ENCODE results near the gene WNT7A. TPM values are rescaled to one million over a fixed set of nuclear protein-coding genes. Genes with fewer than 3 reads are reported as not detected.

WNT7A gene
- total and polyA plus RNA-seq, 4 experiments from 2014 or later, result 8.3 to 19.3 (median 13.5) TPM

DNA sequence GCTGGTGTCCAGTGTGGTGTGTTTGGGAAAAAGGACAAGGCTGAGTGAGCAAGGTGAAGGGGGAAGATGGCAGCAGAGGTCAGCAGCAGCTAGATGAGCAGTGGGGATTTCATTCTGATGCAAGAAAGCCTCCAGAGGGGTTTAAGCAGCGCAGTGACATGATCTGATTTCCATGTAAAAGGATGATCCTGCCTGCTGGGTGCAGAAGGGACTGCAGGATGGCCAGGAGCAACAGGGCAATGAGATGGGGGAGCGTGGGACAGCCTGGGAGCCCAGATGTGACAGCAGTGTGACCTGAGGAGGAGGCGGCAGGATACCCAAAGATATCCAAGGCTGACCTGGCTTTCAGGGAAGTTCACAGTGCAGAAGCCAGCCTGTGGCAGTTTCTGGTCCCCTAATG is 6.1 kb downstream of the WNT7A start:
- Mint-ChIP-seq H3K9me3 (peaks cover 0 to 7% (median 3%) of the 10 kb centered on the region in 8 donors), H3K27me3 (peaks cover 1% of the 10 kb centered on the region in 2 donors), H3K27ac (peak overlapping the region in 4 of 7 donors; percentile 24 to 71 (median 46)), H3K4me3 (no peak overlapping the region), H3K4me1 (peaks cover 19 to 63% (median 35%) of the 10 kb centered on the region in 4 donors), H3K36me3 (peaks cover 48 to 51% of the 10 kb centered on the region in 2 donors)
- Histone ChIP-seq H3K27me3 (ENCODE audit: insufficient read depth, low read length) (no peaks in the 10 kb centered on the region), H3K4me1 (ENCODE audit: insufficient read depth, low read length) (peaks cover 16% of the 10 kb centered on the region), H3K4me3 (ENCODE audit: low read length in 2 of 2) (no peak overlapping the region), H3K27ac (ENCODE audit: low read depth, low read length) (no peak overlapping the region), H3K36me3 (ENCODE audit: insufficient read depth, low read length) (no peaks in the 10 kb centered on the region), H3K9me3 (ENCODE audit: control insufficient read depth in 1 of 2, low read length in 2 of 2) (no peaks in the 10 kb centered on the region)
- POLR2A ChIA-PET (ENCODE audit: partially characterized antibody), result no interaction called here
- intact Hi-C loops (cut with micrococcal nuclease), result no loop called here
- CTCF ChIA-PET (ENCODE audit: partially characterized antibody), result interaction anchor here (1.0 to 1.2 kb wide), 2 partner anchors 11 to 47 kb away, joined by 3 read pairs; no protein-coding TSS in a partner anchor
- no peak for DNase-seq

DNA sequence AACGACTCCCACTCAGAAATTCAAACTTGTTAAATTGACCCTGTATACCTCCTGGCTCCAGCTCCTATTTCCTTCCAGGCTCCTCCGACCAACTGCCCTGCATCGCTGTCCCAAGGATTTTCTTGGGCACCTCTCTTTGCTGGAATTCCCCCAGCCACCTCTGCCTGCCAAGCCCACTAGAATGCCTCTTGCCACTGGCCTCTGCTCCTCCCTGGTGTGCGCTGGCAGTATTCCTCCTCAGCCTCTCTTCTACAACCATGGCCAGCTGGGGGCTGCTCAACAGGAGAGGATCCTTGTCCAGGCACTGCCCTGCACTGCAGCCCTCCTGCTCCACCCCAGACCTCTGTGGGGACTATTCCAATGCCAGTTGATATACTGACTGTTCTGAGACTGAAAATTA is 7.4 kb downstream of the WNT7A start:
- CTCF ChIA-PET (ENCODE audit: partially characterized antibody), result interaction anchor here (2.6 kb wide), 1 partner anchor 8 kb away, joined by 16 read pairs; the partner anchor contains the start of gene WNT7A
- intact Hi-C loops (cut with micrococcal nuclease), result no loop called here
- POLR2A ChIA-PET (ENCODE audit: partially characterized antibody), result no interaction called here
- Mint-ChIP-seq H3K36me3 (peaks cover 50 to 55% of the 10 kb centered on the region in 2 donors), H3K27ac (peak overlapping the region; percentile 16 to 86 (median 59)), H3K9me3 (peaks cover 0 to 7% (median 3%) of the 10 kb centered on the region in 8 donors), H3K27me3 (peaks cover 0 to 1% of the 10 kb centered on the region in 2 donors), H3K4me1 (peaks cover 25 to 65% (median 40%) of the 10 kb centered on the region in 4 donors), H3K4me3 (peak overlapping the region in 1 of 8 donors; percentile 27)
- no peaks in the 10 kb centered on the region for H3K9me3 ChIP-seq (ENCODE audit: control insufficient read depth in 1 of 2, low read length in 2 of 2)
- H3K4me1 ChIP-seq (ENCODE audit: insufficient read depth, low read length), result peaks cover 26% of the 10 kb centered on the region
- no peak overlapping the region for H3K27ac ChIP-seq (ENCODE audit: low read depth, low read length)
- no peaks in the 10 kb centered on the region for H3K36me3 ChIP-seq (ENCODE audit: insufficient read depth, low read length)
- H3K27me3 ChIP-seq (ENCODE audit: insufficient read depth, low read length), result no peaks in the 10 kb centered on the region
- no peak overlapping the region for H3K4me3 ChIP-seq (ENCODE audit: low read length in 2 of 2)
- DNase-seq, result no peak

DNA sequence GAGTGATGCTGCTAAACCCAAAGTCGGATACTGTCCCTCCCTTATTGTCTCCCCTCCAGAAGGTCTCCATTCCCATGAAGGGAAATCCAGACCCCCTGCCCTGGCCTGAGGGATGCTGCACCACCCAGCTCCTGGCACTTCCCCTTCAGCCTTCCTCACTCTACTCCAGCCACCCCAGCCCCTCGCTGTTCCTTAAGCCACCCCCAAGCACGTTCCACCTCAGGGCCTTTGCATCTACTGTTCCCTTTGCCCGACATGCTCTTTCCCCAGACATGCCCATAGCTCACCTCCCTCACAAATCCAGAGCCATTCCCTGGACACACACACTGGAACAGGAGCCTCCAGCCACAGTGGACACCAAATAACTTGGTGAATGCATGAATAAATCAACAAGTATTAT is 8.1 kb downstream of the WNT7A start:
- Histone ChIP-seq H3K27ac (ENCODE audit: low read depth, low read length) (no peak overlapping the region), H3K9me3 (ENCODE audit: control insufficient read depth in 1 of 2, low read length in 2 of 2) (no peaks in the 10 kb centered on the region), H3K36me3 (ENCODE audit: insufficient read depth, low read length) (no peaks in the 10 kb centered on the region), H3K27me3 (ENCODE audit: insufficient read depth, low read length) (no peaks in the 10 kb centered on the region), H3K4me1 (ENCODE audit: insufficient read depth, low read length) (peaks cover 32% of the 10 kb centered on the region), H3K4me3 (ENCODE audit: low read length in 2 of 2) (no peak overlapping the region)
- H3K36me3 Mint-ChIP-seq, result peaks cover 50 to 59% of the 10 kb centered on the region in 2 donors
- peaks cover 0 to 7% (median 3%) of the 10 kb centered on the region in 8 donors for H3K9me3 Mint-ChIP-seq
- no peak for DNase-seq
- peak overlapping the region; percentile 68 to 92 (median 83) for H3K27ac Mint-ChIP-seq
- peak overlapping the region in 3 of 8 donors; percentile 4 to 22 (median 18) for H3K4me3 Mint-ChIP-seq
- CTCF ChIA-PET (ENCODE audit: partially characterized antibody), result interaction anchor here (0.7 to 2.6 kb wide), 6 partner anchors 8 to 526 kb away, joined by 3 to 16 read pairs (median 3); partner anchors contain the start of gene WNT7A
- POLR2A ChIA-PET (ENCODE audit: partially characterized antibody), result interaction anchor here (2.2 kb wide), 1 partner anchor 8 kb away, joined by 11 read pairs; the partner anchor contains the start of gene WNT7A
- intact Hi-C loops (cut with micrococcal nuclease), result no loop called here
- peaks cover 30 to 65% (median 42%) of the 10 kb centered on the region in 4 donors for H3K4me1 Mint-ChIP-seq
- peaks cover 0 to 1% of the 10 kb centered on the region in 2 donors for H3K27me3 Mint-ChIP-seq

DNA sequence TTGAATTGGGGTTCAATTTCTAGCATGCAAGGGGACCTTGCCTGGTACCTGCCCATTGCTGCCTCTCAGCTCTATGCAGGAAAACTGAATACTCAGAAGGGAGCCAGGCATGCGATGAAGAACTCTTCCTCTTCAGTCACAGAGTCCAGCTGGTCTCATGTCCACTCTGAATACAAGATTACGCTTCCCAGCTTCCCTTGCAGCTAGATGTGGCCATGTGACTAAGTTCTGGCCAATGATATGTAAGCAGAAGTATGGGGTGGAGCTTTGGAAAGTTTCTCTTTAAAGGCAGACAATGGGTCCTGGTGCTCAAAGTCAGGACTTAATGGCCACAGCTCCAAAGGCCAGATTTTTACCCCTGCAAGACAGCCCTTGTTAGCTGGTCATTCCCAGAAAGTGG is 9.0 kb downstream of the WNT7A start:
- H3K9me3 Mint-ChIP-seq, result peaks cover 0 to 8% (median 3%) of the 10 kb centered on the region in 8 donors
- peak overlapping the region in 6 of 7 donors; percentile 31 to 100 (median 84) for H3K27ac Mint-ChIP-seq

DNA sequence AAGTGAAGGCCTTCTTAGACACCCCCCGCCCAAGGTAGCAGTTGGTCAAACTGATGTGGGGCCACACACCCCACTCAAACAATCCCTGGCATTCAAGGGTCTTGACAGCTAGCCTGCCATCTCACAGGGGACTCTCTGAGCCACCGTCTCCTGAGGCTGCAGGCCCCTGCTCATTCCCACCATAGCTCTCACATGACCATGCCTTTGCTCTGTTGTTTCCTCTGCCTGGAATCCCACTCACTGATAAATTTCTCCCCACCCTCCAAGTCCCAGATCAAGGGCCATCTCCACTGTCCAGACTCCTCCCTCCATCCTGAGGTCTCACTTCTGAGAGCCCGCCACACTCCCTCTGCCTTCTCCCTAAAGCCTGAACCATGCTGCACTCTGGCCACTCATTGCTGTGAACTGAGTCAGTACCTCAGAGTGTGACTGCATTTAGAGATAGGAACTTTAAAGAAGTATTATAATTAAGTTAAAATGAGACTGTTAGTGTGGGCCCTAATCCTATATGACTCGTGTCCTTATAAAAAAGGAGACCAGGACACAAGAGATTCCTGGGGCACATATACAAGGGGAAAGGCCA is 10.0 kb downstream of the WNT7A start:
- H3K4me1 Mint-ChIP-seq, result peaks cover 42 to 72% (median 50%) of the 10 kb centered on the region in 4 donors
- ChIA-PET CTCF (ENCODE audit: partially characterized antibody) (interaction anchor here (1.2 to 2.6 kb wide), 2 partner anchors 10 to 26 kb away, joined by 3 to 16 read pairs; partner anchors contain the start of gene WNT7A), POLR2A (ENCODE audit: partially characterized antibody) (interaction anchor here (0.9 to 2.2 kb wide), 2 partner anchors 10 to 12 kb away, joined by 3 to 11 read pairs; partner anchors contain the start of gene WNT7A)
- H3K36me3 Mint-ChIP-seq, result peaks cover 39 to 58% of the 10 kb centered on the region in 2 donors
- Histone ChIP-seq H3K27ac (ENCODE audit: low read depth, low read length) (no peak overlapping the region), H3K36me3 (ENCODE audit: insufficient read depth, low read length) (no peaks in the 10 kb centered on the region), H3K4me3 (ENCODE audit: low read length in 2 of 2) (no peak overlapping the region), H3K27me3 (ENCODE audit: insufficient read depth, low read length) (no peaks in the 10 kb centered on the region), H3K9me3 (ENCODE audit: control insufficient read depth in 1 of 2, low read length in 2 of 2) (no peaks in the 10 kb centered on the region), H3K4me1 (ENCODE audit: insufficient read depth, low read length) (peaks cover 52% of the 10 kb centered on the region)
- H3K27me3 Mint-ChIP-seq, result no peaks in the 10 kb centered on the region
- peak overlapping the region; percentile 80 to 100 (median 92) for H3K27ac Mint-ChIP-seq
- peaks cover 0 to 8% (median 3%) of the 10 kb centered on the region in 8 donors for H3K9me3 Mint-ChIP-seq
- H3K4me3 Mint-ChIP-seq, result peak overlapping the region in 6 of 8 donors; percentile 21 to 72 (median 36)
- no peak for DNase-seq
- intact Hi-C loops (cut with micrococcal nuclease), result no loop called here

More for the DNA sequence above, 9.0 kb downstream of the WNT7A start:
- DNase-seq, result no peak
- Histone ChIP-seq H3K27ac (ENCODE audit: low read depth, low read length) (no peak overlapping the region), H3K4me1 (ENCODE audit: insufficient read depth, low read length) (peaks cover 41% of the 10 kb centered on the region), H3K9me3 (ENCODE audit: control insufficient read depth in 1 of 2, low read length in 2 of 2) (no peaks in the 10 kb centered on the region), H3K4me3 (ENCODE audit: low read length in 2 of 2) (no peak overlapping the region), H3K27me3 (ENCODE audit: insufficient read depth, low read length) (no peaks in the 10 kb centered on the region), H3K36me3 (ENCODE audit: insufficient read depth, low read length) (no peaks in the 10 kb centered on the region)
- H3K27me3 Mint-ChIP-seq, result peaks cover 0 to under 1% of the 10 kb centered on the region in 2 donors
- POLR2A ChIA-PET (ENCODE audit: partially characterized antibody), result interaction anchor here (0.7 to 2.2 kb wide), 3 partner anchors 9 to 20 kb away, joined by 3 to 11 read pairs (median 3); partner anchors contain the start of gene WNT7A
- peaks cover 37 to 65% (median 45%) of the 10 kb centered on the region in 4 donors for H3K4me1 Mint-ChIP-seq
- CTCF ChIA-PET (ENCODE audit: partially characterized antibody), result interaction anchor here (0.7 to 2.6 kb wide), 9 partner anchors 9 to 525 kb away, joined by 3 to 16 read pairs (median 3); partner anchors contain the start of gene WNT7A
- intact Hi-C loops (cut with micrococcal nuclease), result no loop called here
- H3K4me3 Mint-ChIP-seq, result no peak overlapping the region
- peaks cover 48 to 62% of the 10 kb centered on the region in 2 donors for H3K36me3 Mint-ChIP-seq

DNA sequence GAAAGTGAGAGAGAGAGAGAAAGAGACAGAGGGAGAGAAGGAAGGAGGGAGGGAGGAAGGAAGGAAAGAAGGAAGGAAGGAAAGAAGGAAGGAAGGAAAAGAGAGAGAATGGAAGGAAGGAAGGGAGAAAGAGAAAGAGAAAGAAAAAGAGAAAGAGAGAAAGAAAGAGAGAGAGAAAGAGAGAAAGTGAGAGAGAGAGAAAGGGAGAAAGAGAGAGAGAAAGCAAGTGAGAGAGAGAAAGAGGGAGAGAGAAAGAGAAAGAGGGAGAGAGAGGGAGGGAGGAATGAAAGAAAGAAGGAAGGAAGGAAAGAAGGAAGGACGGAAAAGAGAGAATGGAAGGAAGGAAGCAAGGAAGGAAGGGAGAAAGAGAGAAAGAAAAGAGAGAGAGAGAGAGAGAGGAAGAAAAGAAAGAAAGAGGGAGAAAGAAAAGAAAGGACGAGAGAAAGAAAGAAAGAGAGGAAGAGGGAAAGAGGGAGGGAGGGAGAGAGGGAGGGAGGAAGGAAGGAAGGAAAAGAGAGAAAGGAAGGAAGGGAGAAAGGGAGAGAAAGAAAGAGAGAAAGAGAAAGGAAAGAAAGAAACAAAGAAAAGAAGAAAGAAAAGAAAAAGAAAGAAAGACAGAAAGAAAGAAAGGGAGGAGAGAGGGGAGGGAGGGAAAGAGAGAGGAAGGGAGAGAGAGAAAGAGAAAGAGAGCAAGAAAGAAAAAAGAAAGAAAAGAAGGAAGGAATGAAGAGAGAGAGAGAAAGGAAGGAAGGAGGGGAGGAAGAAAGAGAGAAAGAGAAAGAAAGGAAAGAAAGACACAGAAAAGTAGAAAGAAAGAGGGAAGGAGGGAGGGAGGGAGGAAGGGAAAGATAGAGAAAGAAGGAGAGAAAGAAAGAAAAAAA is 10.8 kb downstream of the WNT7A start:
- Histone ChIP-seq H3K4me1 (ENCODE audit: insufficient read depth, low read length) (peaks cover 60% of the 10 kb centered on the region), H3K9me3 (ENCODE audit: control insufficient read depth in 1 of 2, low read length in 2 of 2) (no peaks in the 10 kb centered on the region), H3K4me3 (ENCODE audit: low read length in 2 of 2) (no peak overlapping the region), H3K27ac (ENCODE audit: low read depth, low read length) (peak overlapping the region; percentile 7), H3K36me3 (ENCODE audit: insufficient read depth, low read length) (no peaks in the 10 kb centered on the region), H3K27me3 (ENCODE audit: insufficient read depth, low read length) (no peaks in the 10 kb centered on the region)
- peak overlapping the region; percentile 83 to 100 (median 92) for H3K27ac Mint-ChIP-seq
- no peaks in the 10 kb centered on the region for H3K27me3 Mint-ChIP-seq
- POLR2A ChIA-PET (ENCODE audit: partially characterized antibody), result interaction anchor here (4.2 kb wide), 1 partner anchor 10 kb away, joined by 137 read pairs; the partner anchor contains the start of gene WNT7A
- peaks cover 47 to 79% (median 56%) of the 10 kb centered on the region in 4 donors for H3K4me1 Mint-ChIP-seq
- CTCF ChIA-PET (ENCODE audit: partially characterized antibody), result interaction anchor here (4.4 kb wide), 1 partner anchor 214 kb away, joined by 57 read pairs; no protein-coding TSS in a partner anchor
- no peak for DNase-seq
- H3K9me3 Mint-ChIP-seq, result peaks cover 0 to 8% (median 3%) of the 10 kb centered on the region in 8 donors
- H3K36me3 Mint-ChIP-seq, result peaks cover 33 to 58% of the 10 kb centered on the region in 2 donors
- H3K4me3 Mint-ChIP-seq, result peak overlapping the region in 1 of 8 donors; percentile 57
- intact Hi-C loops (cut with micrococcal nuclease), result no loop called here
